Activated CD8-positive, alpha-beta memory T cell treated with anti-CD3 and anti-CD28 coated beads, Interleukin-2, amount 50 U/mL, for 4 hours (primary cell): ENCODE results near the gene TMEM163.
"Not testable (repeated sequence)": the region's sequence is repeated elsewhere in the genome, so short reads cannot be mapped to it uniquely, and the experiment has no call there.

ENCODE experiments used
- DNase-seq: peaks from one replicate; pipeline ENCODE4 v3.0.0-alpha.2; 2020

TMEM163 gene

DNA sequence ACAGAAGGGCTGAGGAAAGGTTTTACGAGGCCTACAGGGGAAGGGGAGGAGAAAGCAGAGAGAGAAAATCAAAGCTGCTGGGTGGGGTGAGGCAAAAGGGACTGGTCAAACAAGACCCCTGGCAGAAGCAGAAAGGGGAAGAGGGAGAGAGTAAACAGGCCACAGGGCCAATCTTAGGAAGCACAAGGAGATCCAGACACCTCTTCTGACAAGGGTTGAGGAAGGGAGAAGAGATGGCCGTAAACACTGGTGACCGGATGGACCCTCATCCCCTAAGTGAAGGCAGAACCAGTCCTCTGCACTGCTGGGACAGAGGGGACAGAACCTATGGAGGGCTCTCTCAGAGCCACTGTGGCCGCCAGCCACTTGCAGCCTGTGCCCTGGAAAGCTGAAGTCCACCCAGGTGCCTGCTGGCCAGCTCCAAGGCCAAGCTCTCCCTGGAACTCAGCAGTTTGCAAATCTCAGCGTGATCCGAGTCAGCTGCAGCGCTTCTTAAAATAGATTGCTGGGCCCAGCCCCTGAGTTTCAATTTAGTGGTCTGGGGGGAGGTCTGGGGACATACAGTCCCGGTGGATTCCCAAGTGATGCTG lies 108.8 kb downstream of the TMEM163 start:
- no peak for DNase-seq

DNA sequence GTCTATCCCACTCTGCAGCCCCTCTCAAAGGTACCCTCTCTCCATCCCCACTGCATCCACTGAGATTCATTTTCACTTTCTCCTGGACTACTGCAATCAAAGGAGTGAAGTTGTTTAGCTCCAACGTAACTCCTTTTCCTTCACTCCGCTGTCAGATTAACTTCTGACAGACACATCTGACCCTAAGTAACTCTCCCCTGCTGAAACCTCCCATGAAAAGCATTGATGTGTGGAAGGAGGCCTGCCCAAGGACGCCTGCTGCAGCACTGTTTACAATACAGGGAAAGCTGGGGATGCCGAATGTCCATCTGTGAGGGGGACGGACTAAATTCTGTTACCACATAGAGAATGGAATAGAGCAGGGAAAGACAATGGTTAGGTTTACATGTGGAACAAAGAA lies 114.8 kb downstream of the TMEM163 start:
- DNase-seq = no peak

DNA sequence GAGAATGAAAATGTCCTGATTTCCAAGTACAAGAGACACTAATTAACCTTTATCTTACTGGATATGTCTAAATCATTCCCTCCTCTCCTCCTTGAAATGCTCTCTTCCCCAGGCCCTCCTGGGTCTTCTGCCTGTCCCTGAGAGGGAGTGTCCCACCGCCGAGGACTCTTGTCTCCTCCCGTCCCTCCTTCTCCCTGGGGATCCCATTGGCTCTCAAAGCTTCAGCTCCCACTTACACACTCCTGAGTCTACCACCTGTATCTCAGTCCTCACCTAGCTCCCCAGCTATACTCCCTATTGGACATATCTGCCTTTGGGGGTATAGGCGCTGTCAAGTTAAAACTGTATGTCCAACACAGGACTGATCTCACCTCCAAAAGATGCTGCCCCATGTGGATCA lies 116.1 kb downstream of the TMEM163 start:
- DNase-seq = no peak

DNA sequence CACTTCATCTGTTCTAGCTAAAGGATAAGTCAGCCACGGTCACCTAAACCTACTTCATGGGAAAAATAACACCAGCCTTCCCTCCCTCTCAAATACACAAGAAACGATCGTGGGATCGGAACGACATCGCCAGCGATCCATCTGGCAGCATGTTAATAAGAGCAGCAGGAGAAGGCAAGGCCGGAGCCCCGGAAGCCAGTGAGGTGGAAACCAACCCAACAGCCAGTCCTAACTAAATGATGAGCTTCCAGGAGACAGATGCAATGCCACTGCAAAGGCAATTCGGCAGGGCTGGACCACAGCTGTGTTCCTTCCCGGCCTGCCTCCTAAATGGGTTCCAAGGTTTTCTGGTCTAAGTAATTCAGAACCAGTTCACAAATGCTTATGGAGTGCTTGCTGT lies 117.5 kb downstream of the TMEM163 start:
- DNase-seq = no peak

DNA sequence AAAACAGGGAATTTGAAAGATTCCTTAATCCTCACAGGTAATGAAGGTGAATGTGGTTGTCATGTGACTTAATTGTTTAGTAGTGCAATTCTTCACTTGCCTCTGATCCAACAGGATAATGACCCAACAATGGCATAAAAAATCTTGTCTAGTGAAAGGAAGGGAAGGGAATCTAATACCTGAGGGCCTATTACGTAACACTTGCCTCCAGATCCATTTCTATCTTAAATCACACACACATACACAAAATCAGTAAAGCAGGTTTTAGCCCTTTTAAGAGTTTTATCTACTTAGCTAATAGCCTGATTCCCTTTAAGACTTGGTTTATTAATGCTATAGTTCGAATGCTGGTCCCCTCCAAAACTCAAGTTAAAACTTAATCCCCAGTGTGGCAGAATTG lies 118.6 kb downstream of the TMEM163 start:
- no peak for DNase-seq

DNA sequence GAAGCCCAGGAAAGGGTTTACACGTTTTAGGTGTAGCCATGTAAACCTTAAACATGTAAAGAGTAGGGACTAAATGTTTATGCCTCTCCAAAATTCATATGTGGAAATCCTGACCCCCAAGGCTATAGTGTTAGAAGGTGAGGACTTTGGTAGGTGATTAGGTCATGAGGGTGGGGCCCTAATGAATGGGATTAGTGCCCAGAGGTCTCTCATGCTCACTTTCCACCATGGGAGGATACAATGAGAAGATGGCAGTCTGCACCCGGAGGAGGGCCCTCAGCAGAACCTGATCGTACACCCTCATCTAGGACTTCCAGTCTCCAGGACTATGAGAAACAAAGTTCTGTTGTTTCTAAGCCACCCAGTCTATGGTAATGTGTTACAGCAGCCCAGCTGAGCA lies 119.6 kb downstream of the TMEM163 start:
- DNase-seq = no peak

DNA sequence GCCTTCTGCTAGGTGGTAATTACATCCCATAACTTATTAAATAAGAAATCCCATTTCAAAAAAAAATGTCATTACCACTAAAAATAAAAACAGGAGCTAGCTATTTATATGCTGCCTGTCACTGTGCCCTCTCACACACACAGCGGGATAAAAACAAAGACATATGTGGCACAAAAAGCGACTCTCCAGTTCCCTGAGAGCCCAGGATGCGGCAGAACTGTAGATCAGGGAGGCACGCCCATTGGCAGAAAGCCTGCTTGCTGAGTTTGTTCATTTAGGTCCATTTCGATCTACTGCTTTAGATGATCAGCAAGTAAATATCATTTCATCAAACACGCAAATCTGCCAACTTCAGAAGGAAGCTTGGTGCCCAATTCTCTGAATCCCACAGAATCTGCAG lies 124.4 kb downstream of the TMEM163 start:
- DNase-seq = no peak

DNA sequence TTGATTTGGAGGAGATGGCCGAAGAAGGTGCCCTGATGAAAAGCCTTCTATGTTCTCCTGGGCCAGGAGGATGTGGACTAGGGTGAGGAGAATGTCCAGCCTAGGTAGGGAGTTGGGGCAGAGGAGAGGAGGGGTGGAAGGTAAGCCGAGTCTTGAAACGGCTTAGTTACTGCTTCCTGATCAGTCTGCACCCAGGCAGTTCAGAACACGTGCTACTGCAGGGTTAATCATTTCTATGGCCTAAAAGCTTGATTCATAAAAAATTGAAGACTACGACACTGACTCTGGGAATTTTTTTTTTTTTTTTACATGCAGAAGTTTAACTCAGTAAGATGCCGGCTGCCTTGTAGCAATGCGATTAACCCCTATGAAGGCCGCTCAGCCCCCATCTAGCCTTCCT lies 125.3 kb downstream of the TMEM163 start:
- DNase-seq = no peak

DNA sequence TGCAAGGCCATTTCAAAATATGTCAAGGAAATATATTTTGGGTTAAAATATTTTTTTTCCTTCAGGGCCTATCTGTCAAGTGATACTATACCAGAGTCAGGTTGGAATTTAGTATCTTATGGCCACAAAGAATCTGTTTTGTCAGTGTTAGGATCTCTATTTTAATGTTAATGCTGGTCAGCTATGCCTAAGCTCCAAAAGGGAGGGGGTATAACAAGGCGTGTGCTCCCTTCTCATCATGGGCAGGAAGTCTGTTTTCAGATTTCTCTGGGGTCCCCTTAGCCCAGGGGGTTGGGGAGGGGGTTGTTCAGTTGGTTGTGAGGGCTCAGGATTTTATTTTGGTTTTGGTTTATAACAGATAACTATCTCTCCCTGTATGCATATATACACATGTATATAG lies 126.4 kb downstream of the TMEM163 start:
- no peak for DNase-seq

DNA sequence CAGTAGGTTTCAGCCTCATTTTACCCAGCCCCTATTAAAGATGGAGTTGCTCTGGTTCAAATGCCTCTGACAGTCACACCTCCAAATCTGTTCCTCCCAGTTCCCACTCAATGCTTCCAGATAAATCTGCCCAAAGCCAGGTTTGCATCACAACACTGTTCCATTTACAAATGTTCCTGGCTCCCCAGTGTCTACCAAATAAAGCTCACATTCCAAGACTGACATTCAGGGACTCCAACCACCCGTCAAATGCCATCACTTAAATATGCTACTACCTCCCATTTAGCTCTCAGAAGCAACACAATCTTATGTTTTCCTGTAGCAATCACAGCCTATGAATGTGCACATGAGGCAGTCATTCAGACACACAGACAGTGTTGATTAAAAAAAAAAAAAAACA lies 127.3 kb downstream of the TMEM163 start:
- no peak for DNase-seq

DNA sequence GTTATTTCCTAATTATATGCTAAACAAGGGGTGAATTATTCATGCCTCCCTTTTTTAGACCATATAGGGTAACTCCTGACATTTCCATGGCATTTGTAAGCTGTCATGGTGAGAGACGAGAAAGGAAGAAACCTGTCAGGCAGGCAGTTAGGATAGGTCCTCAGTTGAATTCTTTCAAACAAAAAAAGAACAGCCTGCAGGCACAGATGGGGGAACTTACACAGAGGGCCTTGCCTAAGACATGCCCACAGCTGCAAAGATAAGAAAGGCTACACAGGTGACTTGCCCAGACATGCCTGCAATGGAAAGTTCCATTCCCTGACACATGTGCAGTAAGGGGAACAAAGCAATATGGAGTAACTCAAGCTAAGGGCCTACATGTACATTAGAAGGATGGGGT lies 128.1 kb downstream of the TMEM163 start:
- no peak for DNase-seq

DNA sequence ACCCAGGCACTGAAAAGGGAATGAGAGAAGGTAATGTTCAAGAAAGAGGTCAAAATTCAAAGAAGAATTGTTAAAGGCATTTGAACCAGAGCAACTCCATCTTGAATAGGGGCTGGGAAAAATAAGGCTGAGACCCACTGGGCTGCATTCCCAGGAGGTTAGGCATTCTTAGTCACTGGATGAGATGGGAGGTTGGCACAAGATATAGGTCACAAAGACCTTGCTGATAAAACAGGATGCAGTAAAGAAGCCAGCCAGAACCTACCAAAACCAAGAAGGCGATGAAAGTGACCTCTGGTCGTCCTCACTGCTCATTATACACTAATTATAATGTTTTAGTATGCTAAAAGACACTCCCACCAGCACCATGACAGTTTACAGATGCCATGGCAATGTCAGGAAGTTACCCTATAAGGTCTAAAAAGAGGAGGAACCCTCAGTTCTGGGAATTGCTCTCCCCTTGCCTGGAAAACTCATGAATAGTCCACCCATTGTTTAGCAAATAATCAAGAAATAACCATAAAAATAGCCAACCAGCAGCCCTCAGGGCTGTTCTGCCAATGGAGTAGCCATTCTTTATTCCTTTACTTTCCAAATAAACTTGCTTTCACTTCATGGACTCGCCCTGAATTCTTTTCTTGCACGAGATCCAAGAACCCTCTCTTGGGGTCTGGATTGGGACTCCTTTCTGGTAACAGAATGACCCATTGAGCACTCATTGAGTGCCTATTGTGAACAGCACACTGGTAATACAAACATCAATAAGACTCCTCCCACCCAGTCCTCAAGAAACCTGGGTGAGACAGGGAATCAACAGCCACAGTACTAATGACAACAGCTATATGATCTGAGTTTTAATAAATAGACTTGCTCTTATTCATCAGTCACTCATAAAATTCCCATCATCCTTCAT lies 129.4 kb downstream of the TMEM163 start:
- not testable (repeated sequence) for DNase-seq

DNA sequence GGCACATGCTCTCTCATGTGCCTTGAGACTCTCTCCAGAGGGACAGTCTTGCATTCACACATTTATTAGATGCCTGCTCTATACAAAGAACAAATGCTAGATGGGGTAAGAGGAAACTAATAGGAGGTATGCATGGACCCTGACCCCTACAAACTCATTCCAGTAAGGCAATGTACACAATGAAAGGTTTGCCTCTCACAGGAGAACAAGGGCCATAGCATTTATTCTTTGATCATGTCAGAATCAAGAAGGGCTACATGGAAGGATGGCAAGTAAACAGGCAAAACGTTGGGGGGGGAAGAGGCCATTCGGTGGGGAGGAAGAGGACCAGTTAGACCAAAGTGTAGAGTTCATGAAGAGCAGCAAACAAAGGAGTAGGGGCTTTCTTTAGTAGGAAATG lies 130.2 kb downstream of the TMEM163 start:
- DNase-seq = no peak

DNA sequence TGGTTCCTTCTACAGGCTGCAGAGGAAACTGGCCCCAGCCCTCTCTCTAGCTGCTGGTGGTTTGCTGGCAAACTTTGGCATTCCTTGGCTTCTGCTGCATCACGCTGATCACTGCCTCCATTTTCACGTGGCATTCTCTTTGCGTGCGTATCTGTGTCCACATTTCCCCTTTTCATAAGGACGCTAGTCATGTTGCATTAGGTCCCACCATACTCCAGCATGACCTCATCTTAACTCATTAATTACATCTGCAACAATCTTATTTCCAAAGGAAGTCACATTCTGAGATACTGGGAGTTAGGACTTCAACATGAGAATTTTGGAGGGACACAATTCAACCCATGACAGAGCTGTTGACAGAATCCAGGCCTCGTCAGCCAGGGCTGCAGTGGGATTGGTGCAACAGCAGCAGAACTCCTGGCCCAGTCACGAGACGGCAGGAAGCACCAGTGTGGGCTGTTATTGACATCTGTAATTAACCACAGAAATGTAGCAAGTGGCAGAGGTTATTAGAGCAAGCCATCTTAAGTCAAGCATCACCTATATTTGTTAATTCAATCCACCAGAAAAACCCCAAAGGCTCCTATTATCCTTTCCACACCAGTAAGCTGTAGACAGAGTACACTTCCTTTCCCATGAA lies 132.4 kb downstream of the TMEM163 start:
- no peak for DNase-seq

DNA sequence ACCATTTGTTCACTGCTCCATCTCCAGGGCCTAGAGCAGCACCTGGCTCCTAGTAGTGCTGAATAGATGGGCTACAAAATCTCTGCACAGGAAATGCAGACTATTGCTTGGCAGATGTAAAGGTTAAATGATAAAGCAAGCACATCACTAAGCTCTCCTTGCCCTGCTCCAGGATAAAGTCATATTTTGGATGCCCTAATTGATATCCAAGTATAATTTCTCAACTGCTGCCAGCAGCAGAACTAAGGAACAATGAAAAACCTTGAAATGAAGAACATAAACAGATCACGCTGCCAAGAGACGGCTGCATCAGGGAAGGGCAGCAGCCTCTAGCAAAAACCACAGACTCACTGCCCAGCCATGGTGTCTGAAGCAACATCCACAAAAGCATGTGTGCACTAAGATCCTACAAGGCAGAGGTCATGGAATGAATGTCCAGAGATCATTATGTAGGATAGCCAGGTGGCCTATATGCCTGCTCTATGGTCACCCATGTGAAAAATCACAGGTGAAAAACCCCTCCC lies 134.7 kb downstream of the TMEM163 start:
- no peak for DNase-seq

DNA sequence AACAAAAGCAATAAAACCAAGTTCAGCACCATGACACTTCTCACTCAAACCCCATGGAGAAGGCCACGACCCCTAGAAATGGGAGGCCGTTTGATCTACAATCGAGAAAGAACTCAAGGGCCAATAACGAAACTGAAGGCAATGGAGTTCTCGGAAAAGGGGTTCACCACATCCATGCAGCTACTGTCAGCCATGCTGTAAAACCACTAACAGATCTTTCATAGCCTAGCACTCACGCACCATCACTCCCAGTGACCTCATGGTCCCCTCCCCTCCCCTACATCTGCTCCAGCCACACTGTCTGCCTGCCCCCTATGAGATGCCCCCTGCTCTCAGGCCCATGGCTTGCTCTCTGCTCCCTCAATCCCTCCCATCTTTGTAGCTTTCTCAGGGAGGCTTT lies 135.3 kb downstream of the TMEM163 start:
- no peak for DNase-seq

DNA sequence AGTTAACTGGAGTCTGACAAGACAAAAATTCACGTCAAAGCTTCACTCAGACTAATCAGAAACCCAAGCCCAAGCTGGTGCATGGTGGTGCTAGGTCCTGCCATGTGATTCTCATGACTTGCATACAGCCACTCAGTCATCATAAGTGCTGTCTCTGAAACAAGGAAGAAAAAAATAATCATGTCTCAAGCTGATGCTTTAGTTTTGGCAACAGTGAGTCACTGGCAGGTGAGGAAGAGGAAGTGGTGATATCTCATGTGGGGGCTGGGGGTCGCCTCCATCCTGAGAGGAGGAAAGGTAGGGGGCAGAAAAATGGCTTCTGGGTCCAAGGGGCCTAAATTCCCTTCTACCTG lies 136.3 kb downstream of the TMEM163 start:
- DNase-seq = no peak

DNA sequence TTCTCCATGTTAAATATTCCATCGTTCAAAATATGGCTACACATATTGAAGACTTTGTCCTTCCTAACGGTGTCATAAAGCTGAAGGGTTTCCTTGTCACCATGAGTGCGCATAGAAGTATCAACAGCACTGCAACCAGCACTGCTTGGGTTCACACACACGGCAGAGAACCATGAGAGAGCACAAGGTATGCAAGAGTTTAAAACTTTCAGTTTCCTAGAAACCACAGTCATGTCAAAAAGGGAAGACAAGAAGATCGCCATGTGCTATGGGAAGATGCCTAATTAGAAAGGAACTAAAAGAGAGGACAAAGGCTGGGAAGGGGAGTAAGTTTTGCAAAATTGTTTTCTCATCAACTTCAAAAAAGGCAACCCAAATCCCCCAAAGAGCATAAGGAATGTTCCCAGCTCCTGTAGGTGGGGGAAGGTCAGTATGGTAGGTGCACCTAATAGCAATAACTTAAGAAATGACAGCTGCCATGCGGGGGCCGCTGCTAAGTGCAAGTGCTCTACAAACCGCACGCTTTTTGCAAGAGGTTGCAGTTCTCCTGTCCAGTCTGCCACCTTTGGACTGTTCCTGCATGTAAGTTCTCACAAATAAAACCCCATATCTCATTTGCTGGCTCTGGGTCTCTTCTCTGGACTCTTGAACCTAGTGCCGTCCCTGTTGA lies 136.8 kb downstream of the TMEM163 start:
- no peak for DNase-seq

DNA sequence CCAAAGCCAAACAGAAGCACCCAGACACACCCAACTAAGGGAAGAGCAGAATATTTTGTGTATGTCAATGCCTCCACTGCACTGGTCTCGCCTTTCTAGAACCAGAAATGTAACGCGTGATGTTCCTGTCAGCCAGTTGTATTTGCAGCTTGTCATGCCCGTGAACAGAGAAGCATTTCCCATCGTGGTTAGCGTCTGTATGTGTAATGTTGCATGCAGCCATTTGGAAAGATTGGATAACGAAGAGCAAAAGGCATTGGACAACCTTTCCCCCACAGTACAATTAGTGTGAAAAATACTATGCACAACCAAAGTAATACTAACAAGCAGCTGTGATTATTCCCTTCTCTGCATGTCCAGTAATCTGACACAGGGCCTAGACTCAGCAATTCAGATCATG lies 140.5 kb downstream of the TMEM163 start:
- no peak for DNase-seq

DNA sequence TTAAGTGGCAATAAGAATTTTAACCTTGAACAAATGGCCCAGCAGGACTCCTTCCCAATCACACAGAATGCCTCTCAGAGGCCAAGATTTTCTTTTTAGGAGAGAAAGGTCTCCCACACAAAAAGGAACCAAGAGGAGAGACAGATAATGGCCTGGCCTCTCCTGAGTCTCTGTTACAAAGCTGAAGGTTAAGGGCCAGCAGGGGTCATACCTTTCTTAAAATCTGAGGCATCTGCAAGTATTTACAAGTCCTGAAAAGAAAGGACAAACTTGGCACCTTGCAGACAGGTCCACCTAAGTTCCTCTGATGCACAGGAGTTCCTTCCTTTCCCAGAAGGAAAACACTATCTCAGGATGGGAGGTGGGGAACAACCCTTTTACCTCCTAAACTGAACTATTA lies 142.3 kb downstream of the TMEM163 start:
- no peak for DNase-seq

DNA sequence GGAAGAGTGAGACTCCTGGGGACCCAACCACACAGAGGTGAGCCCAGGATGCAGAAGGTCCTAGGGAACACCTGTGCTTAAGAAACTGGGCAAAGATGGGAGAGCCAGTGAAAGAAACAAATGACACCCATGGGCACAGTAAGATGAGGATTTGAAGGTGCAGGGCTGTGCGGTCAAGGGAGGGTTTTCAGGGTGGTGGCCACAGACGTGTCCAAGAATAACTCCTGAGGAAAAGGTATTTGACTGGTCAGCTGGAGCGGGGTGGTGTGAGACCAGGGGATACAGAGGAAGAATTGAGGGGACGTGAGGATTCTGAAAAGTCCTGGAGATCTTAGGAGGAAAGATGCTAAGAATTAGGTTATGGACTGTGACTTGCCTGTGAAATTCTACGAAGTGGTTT lies 142.9 kb downstream of the TMEM163 start:
- DNase-seq = no peak

DNA sequence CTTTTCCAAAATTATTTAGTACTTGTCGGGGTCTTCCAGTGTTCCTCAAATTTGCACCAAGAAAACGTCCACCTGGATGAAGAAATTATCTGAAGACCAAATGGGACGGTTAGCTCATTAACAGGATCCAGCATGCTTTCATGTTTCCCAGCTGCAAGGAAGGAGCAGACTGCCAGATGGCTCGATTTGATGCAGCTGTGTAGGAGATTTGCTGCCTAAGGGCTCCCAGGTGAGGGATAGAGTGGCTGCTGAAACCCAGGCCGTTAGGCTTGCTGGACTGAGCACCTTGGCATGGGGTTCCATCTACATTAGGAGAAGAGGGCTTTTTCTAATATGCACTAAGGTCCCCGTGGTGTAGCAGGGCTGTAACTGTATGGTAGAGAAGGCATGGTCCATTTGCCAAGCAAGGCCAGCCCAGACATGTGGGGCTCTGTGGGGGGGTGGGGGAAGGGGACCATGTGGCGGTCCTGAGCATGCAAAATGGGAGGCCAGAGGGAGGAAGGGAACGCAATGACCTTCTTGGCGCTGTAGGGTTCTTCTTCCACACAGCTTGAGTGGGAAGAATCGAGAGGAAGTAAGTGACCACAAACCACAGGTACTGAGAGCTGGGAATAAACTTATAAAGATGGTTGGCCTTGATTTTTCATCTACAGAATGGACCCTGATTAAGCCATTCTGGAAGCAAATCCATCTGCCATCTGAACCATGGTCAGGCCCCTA lies 144.0 kb downstream of the TMEM163 start:
- DNase-seq = no peak

DNA sequence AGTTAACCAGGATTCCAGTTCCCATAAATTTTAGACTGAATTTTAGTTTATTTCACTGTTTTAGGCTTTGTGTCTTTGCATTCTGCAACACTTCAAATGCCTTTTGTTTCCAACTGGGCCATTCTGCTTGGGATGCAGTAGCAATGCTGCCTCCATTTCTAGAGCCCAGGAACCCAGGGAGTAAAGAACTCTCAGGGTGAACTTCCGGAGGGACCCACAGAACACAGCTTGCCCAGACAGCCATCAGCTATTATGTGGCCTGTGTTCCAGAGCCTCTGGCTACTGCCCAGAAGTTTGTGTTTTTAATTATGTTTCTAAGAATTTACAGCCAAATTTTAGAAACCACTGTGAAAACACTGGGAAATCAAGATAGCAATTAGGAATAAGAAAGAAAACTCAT lies 145.1 kb downstream of the TMEM163 start:
- DNase-seq = no peak
